ENCODE results near the gene NHP2.
"Not testable (repeated sequence)": the region's sequence is repeated elsewhere in the genome, so short reads cannot be mapped to it uniquely, and the experiment has no call there.

Gene NHP2

GRCh38 chr5:178130234-178130575 is 23.5 kb downstream of the NHP2 start:
- not testable (repeated sequence) for DNase-seq

DNA sequence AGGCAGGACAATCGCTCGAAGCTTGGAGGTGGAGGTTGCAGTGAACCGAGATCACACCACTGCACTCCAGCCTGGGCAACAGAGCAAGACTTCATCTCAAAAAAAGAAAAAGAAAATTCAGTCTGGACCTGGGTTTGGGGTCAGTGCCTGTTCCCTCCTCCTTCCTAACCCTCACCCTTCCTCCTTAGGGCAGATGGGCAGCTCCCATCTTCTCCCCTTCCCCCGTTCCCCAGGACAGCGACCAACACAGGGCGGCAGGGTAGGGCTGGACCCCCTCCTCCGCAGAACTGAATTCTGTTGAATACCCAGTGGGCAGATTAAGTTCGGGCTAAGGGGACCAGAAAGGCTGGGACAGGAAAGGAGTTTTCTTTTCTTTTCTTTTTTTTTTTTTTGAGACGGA is 24.4 kb downstream of the NHP2 start:
- no peak for DNase-seq

DNA sequence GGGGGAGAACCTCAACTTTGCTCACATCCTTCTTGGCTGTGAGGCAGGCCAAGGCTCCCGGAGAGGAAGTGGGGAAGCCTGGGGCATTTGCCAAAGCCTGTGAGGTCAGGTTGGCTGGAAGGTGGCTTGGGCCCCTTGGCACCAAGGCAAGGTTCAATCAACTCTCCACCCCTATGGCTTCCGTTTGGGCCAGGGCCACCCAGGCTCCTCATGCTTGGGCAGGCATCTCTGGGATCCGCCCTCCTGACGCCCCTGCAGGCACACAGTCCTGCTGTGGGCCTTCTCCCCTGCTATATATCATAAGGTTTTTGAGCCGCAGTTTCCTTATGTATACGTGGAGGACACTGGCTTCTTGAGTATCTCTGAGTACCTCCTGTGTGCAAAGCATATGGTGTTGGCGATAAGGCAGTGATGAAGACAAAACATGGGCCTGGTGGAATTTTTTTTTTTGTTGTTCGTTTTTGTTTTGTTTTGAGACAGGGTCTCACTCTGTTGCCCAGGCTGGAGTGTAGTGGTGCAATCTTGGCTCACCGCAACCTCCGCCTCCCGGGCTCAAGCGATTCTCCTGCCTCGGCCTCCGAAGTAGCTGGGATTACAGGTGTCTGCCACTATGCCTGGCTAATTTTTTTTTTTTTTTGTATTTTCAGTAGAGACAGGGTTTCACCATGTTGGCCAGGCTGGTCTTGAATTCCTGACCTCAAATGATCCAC is 26.2 kb downstream of the NHP2 start:
- not testable (repeated sequence) for DNase-seq

GRCh38 chr5:178126556-178126955 is 27.1 kb downstream of the NHP2 start:
- no peak for DNase-seq

DNA sequence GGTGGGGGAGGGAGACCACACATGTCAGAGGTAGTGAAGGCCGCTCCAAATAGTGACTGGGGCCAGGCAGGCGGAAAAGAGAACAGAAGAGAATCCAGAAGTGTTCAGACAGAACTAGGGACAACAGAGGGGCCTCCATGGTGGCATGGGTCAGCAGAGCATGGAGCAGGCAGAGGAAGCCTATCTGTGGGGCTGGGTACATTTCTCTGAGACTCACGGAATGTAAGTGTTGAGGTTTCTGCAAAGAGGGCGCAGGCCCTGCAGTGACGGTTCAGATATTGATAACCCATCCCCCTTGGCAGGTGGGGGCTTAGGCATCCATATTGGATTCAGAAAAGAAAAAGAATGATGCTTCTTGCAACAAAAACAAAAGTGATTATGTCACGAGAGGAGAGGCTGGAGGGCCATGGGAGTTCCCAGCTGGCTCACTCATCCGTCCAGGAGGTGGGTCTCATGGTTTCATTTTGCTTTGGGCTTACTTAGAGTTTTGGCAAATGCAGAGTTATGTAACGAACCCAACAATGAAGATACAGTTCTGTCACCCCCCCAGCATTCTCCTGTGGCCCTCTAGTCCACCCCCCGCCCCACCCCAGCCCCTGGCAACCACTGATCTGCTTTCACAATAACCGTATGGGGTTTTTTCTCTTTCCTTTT is 28.3 kb downstream of the NHP2 start:
- no peak for DNase-seq

GRCh38 chr5:178123966-178124925 is 29.4 kb downstream of the NHP2 start:
- DNase-seq: no peak

DNA sequence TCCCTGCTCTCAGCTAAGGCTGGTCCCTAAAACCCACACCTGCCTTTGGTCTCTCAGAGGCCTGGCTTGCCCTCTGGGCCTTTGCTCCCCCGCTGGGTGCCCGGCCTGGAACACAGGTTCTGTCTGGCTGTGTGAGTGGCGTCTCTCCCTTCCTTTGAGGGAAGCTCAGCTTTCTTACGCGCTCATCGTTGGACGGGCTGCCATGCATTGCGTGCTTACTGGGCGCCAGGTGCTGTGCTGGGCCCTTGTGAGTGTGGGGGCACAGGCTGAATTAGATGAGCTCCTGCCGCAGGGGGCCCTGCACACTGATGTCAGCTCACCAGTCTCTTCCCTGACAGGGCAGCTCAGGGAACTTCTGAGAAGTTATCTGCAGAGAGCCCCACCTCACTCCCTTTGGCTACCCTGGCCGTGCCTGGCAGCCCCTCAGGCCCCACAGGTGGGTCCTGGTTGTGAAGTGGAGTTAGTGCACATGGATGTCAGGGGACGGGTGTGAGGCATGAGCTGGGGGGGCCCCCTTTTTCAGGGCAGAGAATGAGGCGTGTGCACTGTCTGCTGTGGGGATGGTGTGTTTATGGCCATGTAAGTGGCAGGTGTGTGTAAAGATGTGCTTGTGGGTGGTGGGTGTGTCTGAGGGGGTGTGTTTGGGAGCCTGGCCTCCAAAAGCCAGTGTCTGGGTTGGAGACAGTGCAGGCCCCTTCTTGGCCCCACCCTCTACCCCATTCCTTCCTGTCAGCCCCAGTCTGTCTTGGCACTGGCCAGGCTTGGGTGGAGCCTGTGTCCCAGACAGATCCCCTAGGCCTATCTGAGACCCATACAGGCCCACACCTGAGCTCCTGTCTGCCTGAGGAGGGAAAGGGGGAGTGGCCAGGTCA is 30.4 kb downstream of the NHP2 start:
- DNase-seq: no peak

DNA sequence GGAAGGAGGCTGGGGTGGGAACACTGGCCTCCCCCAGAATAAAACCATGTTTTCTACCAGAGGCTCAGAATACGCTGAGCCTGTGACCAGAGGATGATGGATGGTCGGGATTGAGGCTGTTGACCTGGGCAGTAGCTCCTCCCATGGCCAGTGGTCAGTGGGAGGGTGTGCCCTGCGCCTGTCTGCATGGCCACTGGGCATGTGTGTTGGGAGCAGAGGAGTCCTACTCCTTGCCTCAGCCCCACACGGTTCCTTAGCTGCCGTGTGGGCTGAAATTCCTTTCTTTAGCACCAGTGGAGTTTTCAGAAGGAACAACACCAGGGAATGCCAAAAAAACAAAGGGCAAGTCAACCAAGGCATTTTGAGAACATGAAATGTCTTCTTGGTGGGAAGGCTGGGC is 31.3 kb downstream of the NHP2 start:
- DNase-seq: no peak

DNA sequence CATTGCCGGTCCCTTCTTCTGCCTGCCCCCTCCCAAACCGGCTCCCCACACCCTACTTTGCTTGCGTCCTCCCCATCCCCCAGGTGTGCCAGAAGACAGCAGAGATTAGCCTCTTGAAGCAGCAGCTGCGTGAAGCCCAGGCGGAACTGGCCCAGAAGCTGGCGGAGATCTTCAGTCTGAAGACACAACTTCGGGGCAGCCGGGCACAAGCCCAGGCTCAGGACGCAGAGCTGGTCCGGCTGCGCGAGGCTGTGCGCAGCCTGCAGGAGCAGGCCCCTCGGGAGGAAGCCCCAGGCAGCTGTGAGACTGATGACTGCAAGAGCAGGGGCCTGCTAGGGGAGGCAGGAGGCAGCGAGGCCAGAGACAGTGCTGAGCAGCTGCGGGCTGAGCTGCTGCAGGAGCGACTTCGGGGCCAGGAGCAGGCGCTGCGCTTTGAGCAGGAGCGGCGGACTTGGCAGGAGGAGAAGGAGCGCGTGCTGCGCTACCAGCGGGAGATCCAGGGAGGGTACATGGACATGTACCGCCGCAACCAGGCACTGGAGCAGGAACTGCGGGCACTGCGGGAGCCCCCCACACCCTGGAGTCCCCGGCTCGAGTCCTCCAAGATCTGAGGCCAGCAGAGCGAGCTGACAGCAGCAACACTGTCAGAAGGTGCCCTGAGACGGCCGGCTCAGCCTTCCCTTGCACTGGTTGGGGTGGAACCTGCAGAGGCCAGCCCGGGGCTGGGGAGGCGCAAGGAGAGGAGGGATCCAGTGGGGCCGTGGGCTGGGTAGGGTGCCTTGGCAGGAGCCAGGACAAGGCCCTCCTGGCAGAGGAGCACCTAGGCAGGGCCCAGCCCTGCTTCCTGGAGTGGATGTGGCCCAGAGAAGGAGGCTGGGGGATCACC is 32.1 kb downstream of the NHP2 start:
- no peak for DNase-seq

DNA sequence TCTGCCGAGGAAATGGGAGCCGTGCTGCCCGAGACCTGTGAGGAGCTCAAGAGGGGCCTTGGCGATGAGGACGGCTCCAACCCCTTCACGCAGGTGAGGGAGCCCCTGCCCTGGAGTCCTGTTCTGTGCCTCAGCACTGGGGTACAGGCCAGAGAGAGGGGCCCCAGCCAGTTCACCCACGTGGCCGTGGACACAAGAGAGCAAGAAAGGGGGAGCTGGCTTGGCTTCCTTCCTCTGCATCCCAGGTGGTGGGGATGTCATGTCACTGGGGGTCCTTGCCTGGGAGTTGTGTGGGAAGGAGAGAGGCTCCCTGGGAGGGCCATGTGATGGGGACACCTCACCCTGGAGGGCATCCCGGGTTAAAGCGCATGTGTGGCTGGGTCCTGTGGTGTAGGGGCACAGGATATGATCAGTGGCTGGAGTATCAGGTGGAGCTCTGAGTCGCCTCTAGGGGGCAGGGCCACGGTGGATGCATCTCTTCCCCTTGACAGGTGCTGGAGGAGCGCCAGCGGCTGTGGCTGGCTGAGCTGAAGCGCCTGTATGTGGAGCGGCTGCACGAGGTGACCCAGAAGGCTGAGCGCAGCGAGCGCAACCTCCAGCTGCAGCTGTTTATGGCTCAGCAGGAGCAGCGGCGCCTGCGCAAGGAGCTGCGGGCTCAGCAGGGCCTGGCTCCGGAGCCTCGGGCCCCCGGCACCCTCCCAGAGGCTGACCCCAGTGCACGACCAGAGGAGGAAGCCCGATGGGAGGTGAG is 32.9 kb downstream of the NHP2 start:
- peak; percentile 69 for DNase-seq

- DNase-seq: no peak
Observed at GRCh38 chr5:178119915-178120606, 33.6 kb downstream of the NHP2 start.

GRCh38 chr5:178117923-178118701 is 35.6 kb downstream of the NHP2 start:
- DNase-seq: no peak

DNA sequence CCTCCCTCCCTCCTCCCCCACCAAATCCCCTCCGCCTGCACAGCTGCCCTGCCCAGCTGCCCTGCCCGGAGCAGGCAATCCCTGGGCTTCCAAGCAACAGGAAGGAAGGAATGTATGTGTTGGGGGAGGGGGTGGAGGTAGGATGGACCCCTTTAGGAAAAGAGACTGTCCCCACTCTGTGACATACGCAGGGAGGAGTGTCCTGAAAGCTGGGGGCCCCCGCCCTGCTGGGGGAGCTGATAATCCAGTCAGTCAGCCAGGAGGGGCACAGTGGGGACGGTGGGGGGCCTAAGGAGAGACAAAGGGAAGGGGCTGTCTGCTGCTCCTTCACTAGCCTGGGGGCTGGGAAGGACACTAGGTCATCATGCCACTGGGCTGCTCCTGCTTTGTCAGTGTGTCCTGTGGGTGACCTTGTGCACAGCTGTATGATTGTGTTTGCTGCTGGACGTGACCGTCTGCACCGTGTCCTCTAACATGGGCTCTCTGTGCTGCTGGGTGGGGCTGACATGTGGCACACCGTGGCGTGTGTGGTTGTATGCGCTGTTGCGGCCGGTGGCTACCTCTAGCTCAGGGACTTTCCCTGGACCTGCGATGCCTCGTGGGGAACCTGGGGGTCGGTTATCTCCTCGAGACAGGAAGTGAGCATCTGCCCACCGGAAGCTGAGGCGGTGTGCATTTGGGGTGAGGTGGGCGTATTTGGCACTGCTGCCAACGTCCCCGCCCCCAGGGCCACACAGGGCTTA is 37.4 kb downstream of the NHP2 start:
- peak; percentile 36 for DNase-seq

DNA sequence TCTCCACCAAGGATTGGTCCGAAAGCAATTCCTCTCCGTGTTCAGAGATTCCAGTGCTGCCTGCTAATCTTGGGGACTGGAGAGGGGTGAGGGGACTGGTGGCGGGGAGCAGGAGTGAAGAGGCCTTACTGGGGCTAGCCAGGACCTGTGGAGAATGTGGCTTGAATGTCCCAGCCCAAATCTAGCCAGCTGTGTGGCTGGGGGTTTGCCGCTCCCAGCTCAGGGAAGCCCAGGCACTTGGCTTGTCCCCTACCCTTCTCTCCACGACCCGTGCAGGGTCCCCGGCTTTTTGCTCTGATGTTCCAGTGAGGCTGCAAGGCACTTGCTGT is 37.9 kb downstream of the NHP2 start:
- no peak for DNase-seq

GRCh38 chr5:178115136-178115813 is 38.4 kb downstream of the NHP2 start:
- no peak for DNase-seq

GRCh38 chr5:178114325-178115135 is 39.2 kb downstream of the NHP2 start:
- peak; percentile 36 for DNase-seq

- peak; percentile 21 for DNase-seq
Observed at GRCh38 chr5:178113841-178114324, 39.8 kb downstream of the NHP2 start.
